HT-29 (cell line): Measurements from ENCODE around the gene ARF4. TPM values are rescaled to one million over a fixed set of nuclear protein-coding genes. Genes with fewer than 3 reads are reported as not detected.
A peak's percentile ranks its signal among the peaks of the same experiment; 100 is the strongest.
"Not testable (repeated sequence)": the region's sequence is repeated elsewhere in the genome, so short reads cannot be mapped to it uniquely, and the experiment has no call there.

Experiments
- DNase-seq: peaks from one replicate; pipeline ENCODE4 v3.0.0-alpha.2; 2015; ENCODE audit warnings: low spot score
- total RNA-seq: library from RNA; depleted of rRNA; stranded (reverse); fragments of >200 nt; shearing (Covaris generic); gene quantifications from 2 replicates; pipeline ENCODE4 v1.2.3, GENCODE V29; 2014; rRNA removed

ARF4 gene
- total RNA-seq, result 64.8 and 69.6 TPM in 2 replicates

GRCh38 chr3:57597127-57597923 lies at the start of gene ARF4:
TSS of gene ARF4 (minus strand) at chr3:57597344. CDS start at chr3:57597140, 204 bp downstream.
- DNase-seq, result peak; percentile 96

- peak; percentile 37 for DNase-seq
These were observed 49.6 kb upstream of the ARF4 start for GRCh38 chr3:57646723-57647122.

- no peak for DNase-seq
These were observed 47.6 kb upstream of the ARF4 start for GRCh38 chr3:57644740-57645139.

- no peak for DNase-seq
These were observed 40.2 kb upstream of the ARF4 start for GRCh38 chr3:57637391-57637790.

- DNase-seq, result not testable (repeated sequence)
These were observed 37.1 kb upstream of the ARF4 start for GRCh38 chr3:57634259-57634658.

GRCh38 chr3:57627976-57628375 lies 30.8 kb upstream of the ARF4 start:
- no peak for DNase-seq

GRCh38 chr3:57624801-57625200 lies 27.7 kb upstream of the ARF4 start:
- DNase-seq, result no peak

- DNase-seq, result no peak
These were observed 25.2 kb upstream of the ARF4 start for GRCh38 chr3:57622362-57622761.

- DNase-seq, result no peak
These were observed 20.6 kb upstream of the ARF4 start for GRCh38 chr3:57617739-57618138.

- DNase-seq, result no peak
These were observed 19.1 kb upstream of the ARF4 start for GRCh38 chr3:57616233-57616632.

GRCh38 chr3:57611870-57612269 lies 14.7 kb upstream of the ARF4 start:
- not testable (repeated sequence) for DNase-seq

- DNase-seq, result no peak
These were observed 8.5 kb upstream of the ARF4 start for GRCh38 chr3:57605683-57606082.

GRCh38 chr3:57604971-57605370 lies 7.8 kb upstream of the ARF4 start:
- no peak for DNase-seq

GRCh38 chr3:57600195-57600594 lies 3.1 kb upstream of the ARF4 start:
- no peak for DNase-seq

GRCh38 chr3:57598765-57599360 lies 1.7 kb upstream of the ARF4 start:
- DNase-seq, result no peak

- DNase-seq, result peak; percentile 71
These were observed 533 bp downstream of the ARF4 start for GRCh38 chr3:57596495-57597126.

- no peak for DNase-seq
These were observed 2.6 kb downstream of the ARF4 start for GRCh38 chr3:57594576-57594975.

- DNase-seq, result no peak
These were observed 3.0 kb downstream of the ARF4 start for GRCh38 chr3:57594144-57594543.

GRCh38 chr3:57592306-57592705 lies 4.8 kb downstream of the ARF4 start:
- DNase-seq, result no peak

- DNase-seq, result no peak
These were observed 9.2 kb downstream of the ARF4 start for GRCh38 chr3:57587905-57588304.

GRCh38 chr3:57586778-57587177 lies 10.4 kb downstream of the ARF4 start:
- no peak for DNase-seq

GRCh38 chr3:57583544-57583943 lies 13.6 kb downstream of the ARF4 start:
- no peak for DNase-seq
